NCI-H82 treated with DMSO at 0.1 percent for 48 hours (cell line): ENCODE measurements around the gene SLFN5.
"Not testable (repeated sequence)": the region's sequence is repeated elsewhere in the genome, so short reads cannot be mapped to it uniquely, and the experiment has no call there.

Source experiments
- DNase-seq: peaks from one replicate; lab custom pipeline; 2025; ENCODE audit not compliant: unreplicated experiment; lab: John Stamatoyannopoulos, UW

The SLFN5 gene

GRCh38 chr17:35242805-35243560 is at the start of gene SLFN5:
Gene SLFN5, plus strand, starts transcription at chr17:35243072. Its CDS starts 15,619 bp downstream, at chr17:35258691.
- no peak for DNase-seq

GRCh38 chr17:35194001-35194400 is 48.9 kb upstream of the SLFN5 start, which contains the start of gene SLC35G3:
Gene SLC35G3, minus strand, starts transcription at chr17:35194393. Its CDS starts 86 bp downstream, at chr17:35194307.
- not testable (repeated sequence) for DNase-seq

- not testable (repeated sequence) for DNase-seq
Measured at GRCh38 chr17:35195062-35195461, 47.8 kb upstream of the SLFN5 start.

GRCh38 chr17:35202582-35202981 is 40.3 kb upstream of the SLFN5 start:
- DNase-seq: not testable (repeated sequence)

- no peak for DNase-seq
Measured at GRCh38 chr17:35210741-35211140, 32.1 kb upstream of the SLFN5 start.

GRCh38 chr17:35212668-35213067 is 30.2 kb upstream of the SLFN5 start:
- no peak for DNase-seq

GRCh38 chr17:35213412-35213940 is 29.4 kb upstream of the SLFN5 start:
- DNase-seq: no peak

- no peak for DNase-seq
Measured at GRCh38 chr17:35214192-35214591, 28.7 kb upstream of the SLFN5 start.

- DNase-seq: no peak
Measured at GRCh38 chr17:35214631-35215273, 28.1 kb upstream of the SLFN5 start.

- no peak for DNase-seq
Measured at GRCh38 chr17:35217107-35217506, 25.8 kb upstream of the SLFN5 start.

GRCh38 chr17:35218915-35219314 is 24.0 kb upstream of the SLFN5 start:
- DNase-seq: no peak

GRCh38 chr17:35222452-35222851 is 20.4 kb upstream of the SLFN5 start:
- no peak for DNase-seq

- no peak for DNase-seq
Measured at GRCh38 chr17:35224436-35224835, 18.4 kb upstream of the SLFN5 start.

GRCh38 chr17:35227546-35227945 is 15.3 kb upstream of the SLFN5 start:
- DNase-seq: no peak

GRCh38 chr17:35229638-35230037 is 13.2 kb upstream of the SLFN5 start:
- DNase-seq: no peak

GRCh38 chr17:35234315-35234714 is 8.6 kb upstream of the SLFN5 start:
- not testable (repeated sequence) for DNase-seq

GRCh38 chr17:35235289-35235688 is 7.6 kb upstream of the SLFN5 start:
- no peak for DNase-seq

- DNase-seq: no peak
Measured at GRCh38 chr17:35235917-35236316, 7.0 kb upstream of the SLFN5 start.

- no peak for DNase-seq
Measured at GRCh38 chr17:35236821-35237220, 6.1 kb upstream of the SLFN5 start.

- DNase-seq: no peak
Measured at GRCh38 chr17:35238821-35239220, 4.1 kb upstream of the SLFN5 start.

GRCh38 chr17:35239823-35240222 is 3.0 kb upstream of the SLFN5 start:
- DNase-seq: no peak

- DNase-seq: no peak
Measured at GRCh38 chr17:35240861-35241260, 2.0 kb upstream of the SLFN5 start.
